ENCODE results near the gene NUP153.
"Not testable (repeated sequence)": the region's sequence is repeated elsewhere in the genome, so short reads cannot be mapped to it uniquely, and the experiment has no call there.

The NUP153 gene

DNA sequence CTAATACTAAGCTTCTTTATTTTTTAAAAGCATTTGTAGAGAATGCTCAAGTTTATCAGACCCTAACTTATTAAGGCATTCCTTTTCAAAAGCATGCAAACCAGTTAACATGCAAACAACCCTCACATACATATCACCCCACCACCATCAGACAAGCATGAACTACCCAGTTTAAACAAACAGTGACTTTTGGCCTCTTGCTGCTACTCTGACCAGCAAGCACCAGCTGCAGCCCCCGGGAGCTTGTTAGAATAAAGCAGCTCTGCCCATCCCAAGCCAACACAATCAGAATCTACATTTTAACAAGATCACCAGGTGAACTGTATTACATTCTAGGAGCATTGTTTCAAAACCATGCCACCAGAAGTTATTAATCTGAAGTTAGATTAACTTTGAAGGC is 5.9 kb upstream of the NUP153 start:
- DNase-seq = no peak

DNA sequence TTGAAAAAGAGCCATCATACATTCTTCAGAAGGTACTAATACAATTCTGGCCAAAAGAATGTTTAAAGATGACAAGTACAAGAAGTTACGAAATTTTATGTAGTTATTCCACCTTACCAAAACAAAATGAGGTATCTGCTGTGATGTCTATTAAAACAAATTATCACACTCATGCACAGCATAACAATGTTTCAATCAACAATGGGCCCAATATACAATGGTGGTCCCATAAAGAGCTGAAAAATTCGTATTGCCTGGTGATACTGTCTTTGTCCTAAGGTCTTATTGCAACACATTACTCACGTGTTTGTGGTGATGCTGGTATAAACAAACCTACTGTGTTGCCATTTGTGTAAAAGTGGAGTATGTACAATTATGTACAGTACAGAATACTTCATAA is 3.6 kb upstream of the NUP153 start:
- DNase-seq = no peak

DNA sequence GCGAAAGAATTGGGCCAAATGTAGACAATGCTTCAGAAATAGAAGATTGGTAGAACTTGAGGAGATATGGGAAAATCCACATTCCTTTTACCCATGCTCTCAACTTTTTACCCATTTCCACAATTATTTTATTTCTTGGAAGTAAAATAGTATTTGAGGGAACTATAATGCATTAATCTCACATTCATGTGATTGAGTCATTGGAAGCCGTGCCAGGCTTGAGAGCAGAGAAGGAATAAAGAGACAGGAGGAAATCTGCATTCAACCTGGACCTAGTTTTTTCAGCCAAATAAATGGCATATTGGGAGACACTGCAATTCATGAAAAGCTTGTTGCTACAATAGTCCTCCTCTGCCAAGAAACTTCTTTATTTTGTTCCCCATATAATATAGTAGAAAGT is 2.8 kb upstream of the NUP153 start:
- DNase-seq = no peak

DNA sequence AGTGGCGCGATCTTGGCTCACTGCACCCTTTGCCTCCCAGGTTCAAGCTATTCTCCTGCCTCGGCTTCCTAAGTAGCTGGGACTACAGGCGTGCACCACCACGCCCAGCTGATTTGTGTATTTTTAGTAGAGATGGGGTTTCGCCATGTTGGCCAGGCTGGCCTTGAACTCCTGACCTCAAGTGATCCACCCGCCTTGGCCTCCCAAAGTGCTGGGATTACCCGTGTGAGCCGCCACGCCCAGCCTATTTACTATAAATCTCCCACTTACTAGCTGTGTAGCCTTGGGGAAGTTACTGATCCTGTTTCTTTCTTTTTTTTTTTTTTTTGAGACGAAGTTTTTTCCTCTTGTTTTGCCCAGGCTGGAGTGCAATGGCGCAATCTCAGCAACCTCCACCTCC is 1.3 kb upstream of the NUP153 start:
- DNase-seq = not testable (repeated sequence)

DNA sequence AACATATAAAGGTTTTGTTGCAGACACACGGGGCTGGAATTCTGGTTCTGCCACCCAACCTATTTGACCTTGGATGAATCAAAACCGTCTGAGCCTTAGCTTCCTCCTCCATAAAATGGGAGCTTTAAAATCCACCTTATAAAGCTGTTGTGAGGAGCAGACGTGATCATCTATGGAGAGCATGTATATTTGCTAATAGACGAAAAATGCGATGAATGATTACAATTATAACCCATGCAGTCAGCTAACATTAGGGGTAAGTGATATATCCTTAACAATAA is 586 bp upstream of the NUP153 start:
- no peak for DNase-seq

DNA sequence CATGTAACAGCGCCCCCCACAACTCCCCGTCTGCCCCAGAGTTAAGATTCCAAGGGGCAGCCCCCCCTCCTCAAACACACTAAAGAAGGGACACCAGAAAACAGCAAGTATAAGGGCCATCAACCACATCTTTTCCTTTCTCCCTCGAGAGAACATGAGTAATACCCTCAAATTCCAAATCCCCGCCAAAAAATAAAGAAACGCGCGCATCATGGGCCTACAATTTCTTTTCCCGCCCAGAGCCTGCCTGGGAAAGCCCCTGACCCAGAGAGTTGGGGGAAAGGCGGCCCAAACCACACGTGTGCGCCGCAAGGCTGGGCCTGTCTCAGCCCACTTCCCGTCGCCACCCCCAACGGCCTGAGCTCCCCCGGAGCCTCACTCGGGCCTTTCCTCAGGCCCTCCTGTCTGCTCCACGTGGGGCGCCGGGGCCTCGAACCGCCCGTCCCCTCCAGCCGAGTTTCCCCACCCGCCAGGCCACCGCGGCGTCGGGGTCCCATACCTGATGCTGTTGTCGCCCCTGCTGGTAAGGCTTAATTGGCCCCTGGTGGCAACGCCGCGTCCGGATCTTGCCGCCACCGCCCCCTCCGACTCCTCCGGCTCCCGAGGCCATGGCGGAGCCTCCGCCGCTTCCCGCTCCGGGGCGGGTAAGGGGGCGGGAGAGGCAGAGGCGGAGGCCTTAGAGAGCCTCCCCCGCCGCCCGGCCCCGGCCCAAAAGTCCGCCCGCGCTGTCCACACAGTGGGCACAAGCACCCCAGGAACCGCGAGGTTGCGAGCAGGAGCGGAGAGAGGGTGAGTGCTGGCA is 746 bp downstream of the NUP153 start:
- DNase-seq = peak; percentile 92

DNA sequence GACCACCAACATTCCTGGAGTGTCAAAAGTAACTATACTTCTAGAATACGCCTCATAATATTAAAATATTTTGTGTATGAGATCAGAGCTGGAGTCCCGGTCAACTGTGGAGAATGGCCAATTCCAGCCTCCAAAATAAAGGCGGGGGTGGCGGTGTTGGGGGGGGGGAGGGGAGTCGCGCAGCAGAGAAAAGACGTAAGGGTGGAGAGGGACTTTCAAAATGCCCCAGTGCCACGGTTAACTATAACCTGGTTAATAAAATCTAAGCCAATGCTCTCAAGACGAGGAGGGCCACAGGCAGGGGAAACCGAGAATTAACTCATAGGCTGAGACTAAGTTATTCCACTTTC is 1.3 kb downstream of the NUP153 start:
- DNase-seq = peak; percentile 68

DNA sequence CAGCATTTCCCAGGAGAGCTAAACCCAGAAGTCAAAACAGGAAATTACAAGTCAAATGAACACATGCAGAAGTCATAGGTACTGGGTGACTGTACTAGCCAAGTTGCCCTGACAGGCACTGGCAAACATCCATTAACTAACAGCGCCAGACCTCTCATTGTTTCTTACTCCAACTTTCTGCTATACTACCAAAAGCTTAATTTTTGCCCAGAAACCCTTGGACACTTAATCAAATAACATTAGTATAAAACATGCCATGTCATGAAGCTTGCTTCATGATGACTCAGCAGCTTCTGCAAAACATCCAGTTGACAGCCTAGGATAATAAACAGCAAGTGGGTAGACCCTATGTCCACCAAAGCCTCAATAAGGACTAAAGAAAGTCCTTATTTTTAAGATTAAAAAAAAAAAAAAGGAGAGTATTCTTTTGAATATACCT is 3.5 kb downstream of the NUP153 start:
- DNase-seq = peak; percentile 86

DNA sequence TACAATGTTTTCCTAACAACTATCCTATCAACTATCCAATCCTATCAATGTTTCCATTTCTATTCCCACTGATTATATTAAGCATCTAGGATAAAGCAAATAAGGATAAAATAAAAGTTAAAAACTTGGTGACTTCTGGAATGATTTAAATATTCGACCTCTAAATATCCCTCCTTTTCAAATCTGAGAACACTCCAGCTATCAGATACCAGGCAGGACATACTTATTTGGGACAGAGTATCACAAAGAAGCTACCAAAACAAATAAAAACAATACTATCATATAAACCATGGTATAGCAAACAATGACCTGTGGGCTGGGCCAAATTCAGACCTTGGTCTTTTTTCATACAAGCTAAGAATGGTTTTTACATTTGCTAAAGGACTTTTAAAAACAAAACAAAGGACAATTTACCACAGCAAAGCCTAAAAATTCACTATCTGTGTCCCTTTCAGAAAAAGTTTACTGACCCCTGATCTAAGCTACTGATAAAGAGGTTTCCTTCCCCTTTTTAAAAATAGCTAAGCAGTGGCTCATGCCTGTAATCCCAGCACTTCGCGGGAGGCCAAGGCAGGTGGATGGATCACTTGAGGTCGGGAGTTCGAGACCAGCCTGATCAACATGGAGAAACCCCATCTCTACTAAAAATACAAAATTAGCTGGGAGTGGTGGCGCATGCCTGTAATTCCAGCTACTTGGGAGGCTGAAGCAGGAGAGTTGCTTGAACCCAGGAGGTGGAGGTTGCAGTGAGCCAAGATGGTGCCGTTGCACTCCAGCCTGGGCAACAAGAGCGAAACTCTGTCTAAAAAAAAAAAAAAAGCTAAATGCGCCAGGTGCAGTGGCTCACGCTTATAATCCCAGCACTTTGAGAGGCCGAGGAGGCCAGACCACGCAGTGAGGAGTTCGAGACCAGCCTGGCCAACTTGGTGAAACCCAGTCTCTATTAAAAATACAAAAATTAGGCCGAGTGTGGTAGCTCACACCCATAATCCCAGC is 6.0 kb downstream of the NUP153 start:
- DNase-seq = peak; percentile 81

DNA sequence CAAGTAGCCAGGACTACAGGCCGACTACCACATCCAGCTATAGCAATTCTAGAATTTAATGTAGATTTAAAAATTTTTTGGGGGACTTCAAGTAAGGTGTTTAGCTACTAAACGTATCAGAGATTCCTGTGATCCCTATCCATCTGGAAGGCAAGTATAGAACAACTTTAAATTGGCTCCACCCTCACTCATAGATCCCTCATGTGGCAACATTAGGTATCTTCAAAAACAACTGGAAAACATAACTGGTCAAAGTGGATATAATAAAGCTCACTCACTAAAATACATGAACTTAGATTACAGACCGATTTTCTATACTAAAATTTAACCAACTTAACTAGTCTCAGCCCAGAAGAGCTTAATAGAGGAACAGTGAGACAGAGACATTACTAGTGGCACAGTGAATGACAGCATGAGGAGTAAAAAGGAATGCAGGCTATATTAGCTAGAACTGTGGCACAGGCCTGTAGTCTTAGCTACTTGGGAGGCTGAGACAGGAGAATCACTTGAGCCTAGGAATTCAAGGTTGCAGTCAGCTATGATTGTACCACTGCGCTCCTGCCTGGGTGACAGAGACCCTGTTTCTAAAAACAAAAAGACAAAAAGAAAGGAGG is 14.7 kb downstream of the NUP153 start:
- no peak for DNase-seq

DNA sequence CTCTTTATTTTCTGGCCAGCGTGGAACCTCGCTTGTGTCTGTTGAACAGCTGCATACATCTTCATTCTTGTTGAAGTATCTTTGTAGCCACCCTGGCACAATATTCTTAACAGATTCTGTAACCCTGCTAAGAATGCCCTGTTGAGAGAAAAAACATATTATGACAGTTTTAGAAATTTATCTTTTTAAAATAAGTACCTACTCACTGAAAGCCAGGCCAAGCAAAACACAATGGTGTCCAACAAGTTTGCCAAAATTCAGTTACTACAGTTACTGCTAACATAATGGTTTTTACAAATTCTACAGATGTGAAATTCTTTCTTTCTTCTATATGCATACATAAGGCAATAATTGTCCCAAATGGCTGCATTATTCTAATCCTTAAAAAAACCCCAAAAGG is 18.2 kb downstream of the NUP153 start:
- DNase-seq = no peak

DNA sequence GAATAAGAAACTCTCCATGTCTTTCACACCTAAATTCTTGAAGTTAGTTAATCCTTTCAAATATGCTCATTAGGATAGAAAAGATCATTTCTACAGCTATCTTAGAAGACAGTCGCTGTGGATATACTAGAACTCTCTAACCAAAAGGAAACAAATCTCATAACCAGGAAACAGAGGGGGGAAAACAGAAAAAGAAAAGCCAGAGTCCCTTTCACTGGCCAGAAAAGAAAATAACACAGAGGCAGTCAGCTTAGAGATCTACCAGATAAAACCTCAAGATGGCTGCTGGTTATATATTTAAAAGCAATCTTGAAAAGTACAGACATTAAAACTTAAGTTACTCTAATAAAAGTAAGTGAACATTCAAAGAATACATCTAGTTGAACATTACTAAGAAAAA is 19.6 kb downstream of the NUP153 start:
- peak; percentile 15 for DNase-seq

DNA sequence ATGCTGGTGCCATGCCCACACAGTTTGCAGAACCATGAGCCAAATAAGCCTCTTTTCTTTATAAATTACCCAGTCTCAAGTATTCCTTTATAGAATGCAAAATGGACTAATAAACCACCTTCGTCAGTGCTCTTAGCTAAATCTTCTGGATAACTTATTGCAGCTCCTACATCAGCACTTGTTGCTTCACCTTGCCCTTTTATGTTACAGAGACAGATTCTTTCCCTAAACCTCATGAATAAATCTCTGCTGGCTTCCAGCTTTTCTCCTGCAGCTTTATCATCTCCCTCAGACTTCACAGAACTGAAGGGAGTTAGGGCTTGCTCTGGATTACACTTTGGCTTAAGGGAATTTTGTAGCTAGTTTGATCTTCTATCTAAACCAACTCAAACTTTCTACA is 22.6 kb downstream of the NUP153 start:
- DNase-seq = no peak

DNA sequence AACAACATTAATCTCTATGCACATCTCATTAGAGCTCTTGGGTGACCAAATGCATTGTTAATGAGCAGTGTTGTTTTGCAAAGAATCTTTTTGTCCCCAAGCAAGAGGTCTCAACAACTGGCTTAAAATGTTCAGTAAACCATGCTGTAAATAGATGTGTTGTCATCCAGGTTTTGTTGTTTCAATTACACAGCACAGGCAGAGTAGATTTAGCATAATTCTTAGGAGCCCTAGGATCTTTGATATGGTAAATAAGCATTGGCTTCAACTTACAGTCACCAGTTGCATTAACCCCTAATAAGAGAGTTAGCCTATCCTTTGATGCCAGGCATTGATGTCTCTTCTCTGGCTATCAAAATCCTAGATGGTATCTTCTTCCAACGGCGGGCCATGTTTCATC is 23.3 kb downstream of the NUP153 start:
- no peak for DNase-seq

DNA sequence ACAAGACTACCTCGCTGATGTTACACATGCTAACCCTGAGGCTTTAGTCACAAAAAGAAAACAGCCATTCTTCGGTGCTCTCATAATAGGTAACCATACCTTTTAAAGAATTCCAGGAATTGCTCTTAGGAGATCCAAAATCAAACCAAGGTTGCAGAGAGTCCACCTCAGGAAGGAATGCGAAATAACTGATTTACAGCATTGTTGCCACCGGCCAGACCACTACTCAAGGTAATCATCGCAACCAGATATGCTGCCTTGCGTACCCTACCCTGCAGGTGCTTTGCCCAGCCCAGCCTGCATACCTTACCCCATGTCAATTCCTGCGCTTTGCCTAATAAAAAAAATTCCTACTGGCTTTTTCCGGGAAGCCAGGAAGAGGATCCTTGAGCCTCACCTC is 27.0 kb downstream of the NUP153 start:
- no peak for DNase-seq

DNA sequence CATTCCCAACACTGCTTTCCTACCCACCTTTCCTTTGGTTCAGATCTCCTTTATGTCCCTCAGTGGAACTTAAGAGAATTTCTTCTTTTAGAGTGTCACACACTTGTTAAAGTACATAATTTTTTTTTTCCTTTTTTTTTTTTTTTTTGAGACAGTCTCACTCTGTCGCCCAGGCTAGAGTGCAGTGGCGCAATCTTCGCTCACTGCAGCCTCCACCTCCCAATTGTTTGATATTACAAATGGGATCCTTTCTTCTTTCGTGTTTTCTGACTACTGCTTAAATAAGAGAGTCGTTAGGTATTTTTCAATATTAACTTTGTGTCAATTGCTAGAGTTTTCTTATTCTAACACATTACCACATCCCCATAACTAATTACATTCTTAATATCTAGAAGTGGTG is 29.1 kb downstream of the NUP153 start:
- no peak for DNase-seq

DNA sequence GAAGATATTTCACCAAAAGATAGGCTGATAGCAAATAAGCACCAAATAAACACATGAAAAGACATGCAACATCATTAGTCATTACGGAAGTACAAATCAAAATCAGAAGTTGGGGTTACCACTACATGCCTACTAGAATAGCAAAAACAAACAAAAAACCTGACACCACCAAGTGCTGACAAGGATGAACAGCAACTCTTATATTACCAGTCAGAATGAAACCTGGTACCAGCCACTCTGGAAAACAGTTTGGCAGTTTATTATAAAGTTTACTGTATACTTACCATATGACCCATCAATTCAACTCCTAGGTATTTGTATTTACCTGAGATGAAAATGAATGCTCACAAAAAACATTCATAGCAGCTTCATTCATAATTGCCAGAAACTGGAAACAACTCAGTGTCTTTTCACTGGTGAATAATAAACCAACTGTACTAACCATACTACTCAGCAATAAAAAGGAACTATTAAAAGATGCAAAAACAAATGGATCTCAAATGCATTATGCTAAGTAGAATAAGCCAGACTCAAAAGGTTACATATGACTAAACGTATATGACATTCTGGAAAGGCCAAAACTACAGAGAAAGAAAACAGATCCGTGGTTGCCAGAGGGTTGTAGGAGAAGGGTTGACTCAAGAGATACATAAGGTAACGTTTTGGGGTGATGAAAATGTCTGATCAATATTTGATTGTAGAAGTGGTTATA is 33.0 kb downstream of the NUP153 start:
- peak; percentile 17 for DNase-seq

DNA sequence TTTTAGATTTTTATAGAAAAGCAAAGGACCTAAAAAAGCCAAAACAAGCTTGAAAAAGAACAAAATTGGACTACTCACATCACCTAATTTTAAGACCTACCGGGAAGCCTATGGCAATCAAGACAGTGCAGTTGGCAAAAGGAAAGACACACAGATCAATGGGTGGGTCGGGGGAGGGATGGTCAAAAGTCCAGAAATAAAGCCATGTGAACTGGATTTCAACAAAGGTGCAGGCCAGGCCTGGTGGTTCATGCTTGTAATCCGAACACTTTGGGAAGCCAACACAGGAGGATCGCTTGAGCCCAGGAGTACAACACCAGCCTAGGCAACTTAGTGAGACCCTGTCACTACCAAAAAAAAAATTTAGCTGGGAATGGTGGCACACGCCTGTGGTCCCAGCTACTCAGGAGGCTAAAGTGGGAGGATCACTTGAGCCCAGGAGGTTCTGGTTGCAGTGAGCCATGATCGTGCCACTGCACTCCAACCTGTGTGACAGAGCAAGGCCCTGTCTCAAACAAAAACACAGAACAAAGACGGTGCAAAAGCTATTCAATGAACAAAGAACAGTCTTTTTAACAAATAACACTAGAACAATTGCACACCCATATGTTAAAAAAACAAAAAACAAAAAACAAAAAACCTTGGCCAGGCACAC is 34.5 kb downstream of the NUP153 start:
- no peak for DNase-seq

DNA sequence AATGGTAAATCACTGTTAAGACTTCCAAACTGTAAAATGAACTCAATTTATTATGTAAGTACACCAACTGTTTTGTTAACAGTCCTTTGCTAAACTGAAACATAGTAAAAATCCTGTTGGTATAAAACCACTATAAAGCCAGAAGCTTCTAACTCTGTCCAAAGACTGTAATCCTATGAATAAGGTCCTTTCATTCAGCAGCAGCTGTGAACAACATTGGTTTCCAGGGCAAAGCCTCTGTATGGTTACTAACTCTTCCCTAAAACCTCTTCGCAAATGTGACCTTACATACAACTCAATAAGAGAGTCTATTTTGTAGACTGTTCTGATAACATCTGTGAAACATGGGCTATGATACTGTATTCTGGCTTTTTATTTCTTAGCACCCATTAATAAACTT is 40.1 kb downstream of the NUP153 start:
- DNase-seq = no peak

DNA sequence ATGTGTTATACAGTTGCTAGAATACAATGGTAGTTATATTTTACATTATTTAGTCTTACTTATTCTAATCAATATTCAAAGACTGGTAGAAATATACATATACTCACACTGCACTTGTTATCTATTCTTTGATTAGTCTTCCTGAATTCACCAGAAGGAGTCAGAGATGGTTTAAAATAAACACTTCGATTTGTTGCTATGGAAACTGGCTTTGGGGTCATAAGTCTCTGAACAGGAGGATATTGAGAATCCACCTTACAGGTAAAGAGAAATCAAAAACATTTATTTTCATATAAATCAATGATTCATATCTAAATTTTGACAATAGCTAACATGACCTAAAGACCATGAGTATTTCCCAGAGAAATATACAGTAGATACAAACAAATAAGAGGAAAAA is 41.6 kb downstream of the NUP153 start:
- DNase-seq = peak; percentile 41

DNA sequence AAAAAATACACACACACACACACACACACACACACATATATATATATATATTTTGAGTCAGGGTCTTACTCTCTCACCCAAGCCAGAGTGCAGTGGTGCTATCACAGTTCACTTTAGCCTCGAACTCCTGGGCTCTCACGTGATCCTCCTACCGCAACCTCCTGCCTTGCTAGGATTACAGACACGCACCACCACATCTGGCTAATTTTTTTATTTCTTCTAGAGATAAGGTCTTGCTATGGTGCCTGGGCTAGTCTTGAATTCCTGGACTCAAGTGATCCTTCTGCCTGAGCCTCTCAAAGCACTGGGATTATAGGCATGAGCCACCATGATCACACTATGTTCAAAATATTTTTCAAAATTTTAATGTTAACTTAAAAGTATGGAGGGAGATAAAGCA is 43.5 kb downstream of the NUP153 start:
- peak; percentile 92 for DNase-seq

DNA sequence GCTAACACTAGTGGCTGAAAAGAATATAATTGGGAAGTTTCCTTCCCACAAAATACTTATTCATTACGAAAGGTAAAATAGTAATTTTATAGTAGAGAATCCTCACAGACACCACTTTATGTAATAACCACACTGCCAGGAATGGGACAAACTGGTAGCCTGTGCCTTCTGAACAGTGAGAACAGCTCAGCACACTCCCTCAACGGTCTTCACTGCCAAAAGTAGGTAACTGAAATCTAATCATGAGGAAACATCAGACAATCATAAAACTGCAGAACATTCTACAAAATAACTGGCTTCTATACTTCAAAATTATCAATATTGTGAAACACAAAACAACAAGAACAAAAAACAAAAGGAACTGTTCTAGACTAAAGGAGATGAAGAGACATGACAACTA is 44.1 kb downstream of the NUP153 start:
- peak; percentile 74 for DNase-seq

DNA sequence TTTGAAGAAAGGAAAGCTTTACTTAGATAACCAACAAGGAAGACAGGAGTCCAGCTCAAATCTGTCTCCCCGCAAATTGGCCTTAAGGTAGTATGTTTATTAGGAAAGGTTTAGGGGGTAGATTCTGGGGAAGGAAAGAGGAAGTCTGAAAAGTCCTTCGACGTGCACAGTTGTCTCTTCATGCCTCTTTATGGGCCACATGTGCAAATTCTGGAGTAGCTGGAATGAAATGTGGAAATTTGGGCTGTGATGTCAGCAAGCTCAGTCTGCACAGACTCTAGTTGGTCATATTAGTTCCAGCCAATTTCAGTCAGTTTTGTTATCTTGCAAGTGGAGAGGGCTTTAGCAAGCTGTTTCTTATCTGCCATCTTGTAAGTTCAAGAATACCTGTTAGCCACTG is 50.1 kb downstream of the NUP153 start:
- DNase-seq = peak; percentile 10
